GM13976 (cell line): ENCODE results near the gene TRIP10.
A peak's percentile ranks its signal among the peaks of the same experiment; 100 is the strongest.

Source experiments
- DNase-seq: peaks from one replicate; pipeline ENCODE4 v3.0.0; 2012; ENCODE audit warnings: low spot score
- in situ Hi-C: fragments of 300-500 bp; cut with MboI; formaldehyde crosslinking; loops from one replicate; pipeline ENCODE4 v1.12.0; 2022; ENCODE audit warnings: low sequenced_read_pairs, mixed read lengths, inconsistent platforms; ENCODE audit not compliant: unreplicated experiment
- TF ChIP-seq, protein P1 (sequence below): IDR thresholded peaks from 2 replicates; pipeline ENCODE4 v1.5.1; 2012; ENCODE audit warnings: borderline replicate concordance, mild to moderate bottlenecking; ENCODE audit not compliant: insufficient read depth; ENCODE audit errors: extremely low read depth, missing control alignments, control extremely low read depth

Gene TRIP10

GRCh38 chr19:6719992-6720368 is 19.5 kb upstream of the TRIP10 start:
- no peak for DNase-seq
- TF ChIP-seq, protein P1, sequence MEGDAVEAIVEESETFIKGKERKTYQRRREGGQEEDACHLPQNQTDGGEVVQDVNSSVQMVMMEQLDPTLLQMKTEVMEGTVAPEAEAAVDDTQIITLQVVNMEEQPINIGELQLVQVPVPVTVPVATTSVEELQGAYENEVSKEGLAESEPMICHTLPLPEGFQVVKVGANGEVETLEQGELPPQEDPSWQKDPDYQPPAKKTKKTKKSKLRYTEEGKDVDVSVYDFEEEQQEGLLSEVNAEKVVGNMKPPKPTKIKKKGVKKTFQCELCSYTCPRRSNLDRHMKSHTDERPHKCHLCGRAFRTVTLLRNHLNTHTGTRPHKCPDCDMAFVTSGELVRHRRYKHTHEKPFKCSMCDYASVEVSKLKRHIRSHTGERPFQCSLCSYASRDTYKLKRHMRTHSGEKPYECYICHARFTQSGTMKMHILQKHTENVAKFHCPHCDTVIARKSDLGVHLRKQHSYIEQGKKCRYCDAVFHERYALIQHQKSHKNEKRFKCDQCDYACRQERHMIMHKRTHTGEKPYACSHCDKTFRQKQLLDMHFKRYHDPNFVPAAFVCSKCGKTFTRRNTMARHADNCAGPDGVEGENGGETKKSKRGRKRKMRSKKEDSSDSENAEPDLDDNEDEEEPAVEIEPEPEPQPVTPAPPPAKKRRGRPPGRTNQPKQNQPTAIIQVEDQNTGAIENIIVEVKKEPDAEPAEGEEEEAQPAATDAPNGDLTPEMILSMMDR = no peak
- in situ Hi-C loops = no loop called here

DNA sequence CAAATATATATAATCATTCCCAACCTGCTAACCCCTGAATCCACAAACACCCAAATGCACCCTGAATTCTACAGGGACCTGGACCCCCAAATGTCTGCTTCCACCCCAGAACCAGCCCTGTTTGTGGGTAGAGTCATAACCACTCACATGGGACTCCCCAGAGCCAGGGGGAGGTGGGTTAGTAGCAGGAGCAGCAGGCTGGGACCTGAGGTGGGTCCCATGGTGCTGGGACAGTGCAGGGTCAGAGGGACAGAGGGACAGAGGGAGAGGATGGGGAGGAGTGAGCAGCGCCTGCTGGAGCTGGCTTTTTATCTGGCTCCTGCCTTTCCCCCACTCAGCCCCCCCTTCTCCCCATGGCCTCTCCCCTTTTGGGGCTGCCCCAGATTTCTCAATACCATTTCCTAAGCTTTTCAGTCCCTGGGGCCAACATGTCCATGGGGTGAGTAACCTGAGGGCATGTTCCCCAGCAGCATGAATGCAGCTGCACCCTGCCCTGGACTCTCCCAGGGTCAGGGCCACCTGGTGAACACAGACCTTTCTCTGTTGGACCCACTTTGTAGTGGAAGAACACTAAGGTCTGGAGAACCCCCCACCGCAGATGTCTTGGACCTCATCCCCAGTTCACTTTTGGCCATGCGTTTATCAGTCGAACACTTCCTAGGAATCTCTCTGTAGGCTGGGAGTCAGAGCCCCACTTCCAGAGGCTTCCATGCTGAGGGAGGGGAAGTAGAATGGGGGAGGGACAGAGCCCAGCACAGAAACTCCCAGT is 18.9 kb upstream of the TRIP10 start, which contains the start of gene C3:
Gene C3 (minus strand): TSS at position 282 of the 769 bp plus-strand sequence. CDS start 61 bp downstream, at position 221.
- no peak for DNase-seq
- in situ Hi-C loops = no loop called here
- TF ChIP-seq, protein P1 = no peak

DNA sequence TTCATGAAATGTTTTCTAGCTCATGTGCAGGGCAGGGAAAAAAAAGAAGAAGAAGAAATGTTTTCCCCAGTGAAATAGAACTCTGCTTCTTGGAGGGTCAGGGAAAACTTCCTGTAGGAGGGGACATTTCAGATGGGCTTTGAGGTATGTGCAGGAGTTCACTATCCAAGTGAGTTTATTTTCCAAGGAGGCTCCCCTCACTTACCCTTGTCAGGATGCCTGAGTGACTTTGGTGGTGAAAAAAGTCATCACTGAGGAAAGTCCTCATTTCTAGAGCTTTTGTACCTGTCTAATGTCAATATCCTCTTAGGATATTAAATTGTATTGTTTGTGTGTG is 18.4 kb upstream of the TRIP10 start:
- no peak for DNase-seq
- TF ChIP-seq, protein P1 = no peak
- in situ Hi-C loops = no loop called here

DNA sequence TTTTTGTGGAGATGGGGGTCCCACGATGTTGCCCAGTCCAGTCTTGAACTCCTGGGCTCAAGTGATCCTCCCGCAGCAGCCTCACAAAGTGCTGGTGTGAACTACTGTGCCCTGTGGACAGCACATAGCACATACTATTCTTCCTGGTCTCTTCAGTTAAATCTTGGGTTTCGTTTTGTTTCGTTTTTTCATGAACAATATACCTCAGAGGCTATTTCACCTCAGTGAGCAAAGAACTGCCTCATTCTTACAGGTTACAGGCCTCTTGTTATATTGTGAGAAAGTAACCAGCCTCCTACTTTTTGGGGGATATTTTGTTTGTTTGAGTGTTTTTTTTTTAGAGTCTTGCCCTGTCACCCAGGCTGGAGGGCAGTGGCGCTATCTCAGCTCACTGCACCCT is 17.7 kb upstream of the TRIP10 start:
- TF ChIP-seq, protein P1 = no peak

GRCh38 chr19:6723108-6723618 is 16.3 kb upstream of the TRIP10 start:
- in situ Hi-C loops = no loop called here
- no peak for DNase-seq

More for the DNA sequence above, 17.7 kb upstream of the TRIP10 start:
- in situ Hi-C loops = no loop called here
- DNase-seq = peak; percentile 78

DNA sequence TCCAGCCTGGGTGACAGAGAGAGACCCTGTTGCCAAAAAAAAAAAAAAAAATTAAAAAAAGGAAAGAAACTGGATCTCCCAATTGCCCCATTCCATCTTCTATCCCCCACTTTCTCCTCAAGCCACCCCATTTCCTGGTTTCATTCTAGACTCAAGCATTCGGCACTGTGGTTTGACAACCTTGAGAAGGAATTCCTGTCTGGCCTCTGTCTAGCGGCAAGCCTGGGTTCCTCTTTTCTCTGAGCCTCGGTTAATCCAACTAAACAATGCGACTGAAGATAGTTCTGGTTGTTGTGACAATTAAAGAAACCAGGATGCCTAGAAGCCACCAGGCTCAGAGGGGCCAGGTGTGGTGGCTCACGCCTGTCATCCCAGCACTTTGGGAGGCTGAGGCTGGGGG is 15.7 kb upstream of the TRIP10 start:
- DNase-seq = no peak
- in situ Hi-C loops = no loop called here
- TF ChIP-seq, protein P1 = no peak

More at GRCh38 chr19:6723108-6723618, 16.3 kb upstream of the TRIP10 start:
- TF ChIP-seq, protein P1 = no peak
